Suprapubic skin (tissue), 4 donors: ENCODE measurements around the gene FUCA1. TPM values are rescaled to one million over a fixed set of nuclear protein-coding genes. Genes with fewer than 3 reads are reported as not detected.
"Not testable (repeated sequence)": the region's sequence is repeated elsewhere in the genome, so short reads cannot be mapped to it uniquely, and the experiment has no call there.

Experiments
- DNase-seq, 2 donors: peaks; one replicate each; pipeline ENCODE4 v3.0.0-alpha.2; 2019; ENCODE audit warnings: low spot score in 2 of 2
- H3K27ac ChIP-seq: fragments of 200-600 bp; sonication (generic); one replicate; pipeline ENCODE4 v1.5.1; 2019
- H3K27me3 ChIP-seq: fragments of 200-600 bp; sonication (generic); one replicate; pipeline ENCODE4 v1.5.1; 2019
- H3K36me3 ChIP-seq: fragments of 200-600 bp; sonication (generic); one replicate; pipeline ENCODE4 v1.5.1; 2019
- H3K4me1 ChIP-seq: fragments of 200-600 bp; sonication (generic); one replicate; pipeline ENCODE4 v1.5.1; 2019
- H3K4me3 ChIP-seq: fragments of 200-600 bp; sonication (generic); one replicate; pipeline ENCODE4 v1.5.1; 2019; ENCODE audit warnings: mild to moderate bottlenecking
- H3K9me3 ChIP-seq: fragments of 200-600 bp; sonication (generic); one replicate; pipeline ENCODE4 v1.5.1; 2019
- EP300 ChIP-seq: sonication (generic); formaldehyde crosslinking; IDR thresholded peaks from one replicate; pipeline ENCODE4 v1.6.1; 2017; ENCODE audit warnings: antibody characterized with exemption
- POLR2A ChIP-seq, 2 donors: fragments of 450-650 bp; IDR thresholded peaks; one replicate each; pipeline ENCODE4 v1.6.1; 2017; ENCODE audit warnings: antibody characterized with exemption in 2 of 2, mild to moderate bottlenecking in 2 of 2, moderate library complexity in 2 of 2
- POLR2AphosphoS5 ChIP-seq, 3 donors: sonication (generic); formaldehyde crosslinking; IDR thresholded peaks; one replicate each; pipeline ENCODE4 v1.6.1; 2017; ENCODE audit warnings: antibody characterized with exemption in 3 of 3
- WGBS: methylation state at CpG from one replicate; pipeline ENCODE4 v1.1.5; 2018; 5-methylcytosine and 5-hydroxymethylcytosine counted together
- total RNA-seq, 4 donors: library from RNA; depleted of rRNA; stranded (reverse); fragments of >200 nt; gene quantifications; one replicate each; pipeline ENCODE4 v1.1.0, GENCODE V29; 2016
- TF ChIP-seq, protein P1 (sequence below), 2 donors: fragments of 200-600 bp in 1 of 2; fragments of 450-650 bp in 1 of 2; sonication (generic) in 1 of 2; IDR thresholded peaks; one replicate each; pipeline ENCODE4 v1.5.1; 2016 to 2019; ENCODE audit warnings: antibody characterized with exemption in 2 of 2, mild to moderate bottlenecking in 1 of 2, moderate library complexity in 1 of 2

Gene FUCA1
- total RNA-seq, 4 donors from 2014 or later: 11.8 to 17.6 (median 13.8) TPM

DNA sequence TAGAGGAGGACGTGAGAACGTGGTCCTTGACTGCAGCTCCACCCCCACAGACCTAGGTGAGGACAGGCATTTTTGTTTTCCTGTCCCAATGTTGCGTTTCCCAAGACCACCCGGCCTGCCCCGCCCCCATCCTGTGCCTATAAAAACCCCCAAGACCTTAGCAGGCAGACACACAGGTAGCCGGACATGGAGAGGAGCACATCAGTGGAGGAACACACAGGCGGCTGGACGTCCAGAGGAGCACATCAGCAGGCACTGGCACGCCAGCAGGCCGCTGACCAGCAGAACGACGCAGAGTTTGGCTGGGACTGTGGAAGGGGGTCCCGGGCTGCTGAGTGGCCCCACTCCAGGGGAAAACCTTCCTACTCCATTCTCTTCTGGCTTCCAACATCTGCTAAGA lies 30.2 kb downstream of the FUCA1 start:
- no peaks in the 10 kb centered on the region for H3K9me3 ChIP-seq
- H3K27me3 ChIP-seq: peaks cover 6% of the 10 kb centered on the region
- peaks cover 10% of the 10 kb centered on the region for H3K4me1 ChIP-seq
- peak in 1 of 2 donors; percentile 62 for DNase-seq
- 18% methylated on average over 11 of the region's 13 CpGs for WGBS
- H3K4me3 ChIP-seq: peak overlapping the region; percentile 43
- H3K27ac ChIP-seq: no peak overlapping the region
- TF ChIP-seq EP300 (no peak), POLR2A (IDR thresholded peaks at IDR 0.05) (no peak), POLR2AphosphoS5 (IDR thresholded peaks at IDR 0.05) (no peak)
- TF ChIP-seq, protein P1, sequence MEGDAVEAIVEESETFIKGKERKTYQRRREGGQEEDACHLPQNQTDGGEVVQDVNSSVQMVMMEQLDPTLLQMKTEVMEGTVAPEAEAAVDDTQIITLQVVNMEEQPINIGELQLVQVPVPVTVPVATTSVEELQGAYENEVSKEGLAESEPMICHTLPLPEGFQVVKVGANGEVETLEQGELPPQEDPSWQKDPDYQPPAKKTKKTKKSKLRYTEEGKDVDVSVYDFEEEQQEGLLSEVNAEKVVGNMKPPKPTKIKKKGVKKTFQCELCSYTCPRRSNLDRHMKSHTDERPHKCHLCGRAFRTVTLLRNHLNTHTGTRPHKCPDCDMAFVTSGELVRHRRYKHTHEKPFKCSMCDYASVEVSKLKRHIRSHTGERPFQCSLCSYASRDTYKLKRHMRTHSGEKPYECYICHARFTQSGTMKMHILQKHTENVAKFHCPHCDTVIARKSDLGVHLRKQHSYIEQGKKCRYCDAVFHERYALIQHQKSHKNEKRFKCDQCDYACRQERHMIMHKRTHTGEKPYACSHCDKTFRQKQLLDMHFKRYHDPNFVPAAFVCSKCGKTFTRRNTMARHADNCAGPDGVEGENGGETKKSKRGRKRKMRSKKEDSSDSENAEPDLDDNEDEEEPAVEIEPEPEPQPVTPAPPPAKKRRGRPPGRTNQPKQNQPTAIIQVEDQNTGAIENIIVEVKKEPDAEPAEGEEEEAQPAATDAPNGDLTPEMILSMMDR (IDR thresholded peaks at IDR 0.05): no peak
- H3K36me3 ChIP-seq: no peaks in the 10 kb centered on the region

DNA sequence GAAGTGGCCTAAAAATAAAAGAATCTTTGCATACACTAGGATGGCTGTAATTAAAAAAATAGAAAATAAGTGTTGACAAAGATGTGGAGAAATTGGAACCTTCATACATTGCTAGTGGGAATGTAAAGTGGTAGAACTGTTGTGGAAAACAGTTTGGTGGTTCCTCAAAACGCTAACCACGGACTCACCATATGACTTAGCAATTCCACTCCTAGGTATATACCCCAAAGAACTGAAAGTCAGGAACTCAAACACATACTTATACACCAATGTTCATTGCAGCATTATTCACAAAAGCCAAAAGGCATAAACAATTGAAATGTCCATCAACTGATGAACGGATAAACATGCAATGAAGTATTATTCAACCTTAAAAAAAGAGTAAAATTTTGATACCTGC lies 32.1 kb downstream of the FUCA1 start:
- Histone ChIP-seq H3K27me3 (peaks cover 6% of the 10 kb centered on the region), H3K4me3 (no peak overlapping the region), H3K4me1 (peaks cover 10% of the 10 kb centered on the region), H3K36me3 (no peaks in the 10 kb centered on the region), H3K27ac (no peak overlapping the region), H3K9me3 (no peaks in the 10 kb centered on the region)
- TF ChIP-seq, protein P1 (IDR thresholded peaks at IDR 0.05): no peak
- no peak for TF ChIP-seq POLR2AphosphoS5 (IDR thresholded peaks at IDR 0.05)
- TF ChIP-seq POLR2A (IDR thresholded peaks at IDR 0.05): no peak
- no peak for TF ChIP-seq EP300
- 71% methylated on average over 3 of the region's 3 CpGs for WGBS
- DNase-seq: no peak

DNA sequence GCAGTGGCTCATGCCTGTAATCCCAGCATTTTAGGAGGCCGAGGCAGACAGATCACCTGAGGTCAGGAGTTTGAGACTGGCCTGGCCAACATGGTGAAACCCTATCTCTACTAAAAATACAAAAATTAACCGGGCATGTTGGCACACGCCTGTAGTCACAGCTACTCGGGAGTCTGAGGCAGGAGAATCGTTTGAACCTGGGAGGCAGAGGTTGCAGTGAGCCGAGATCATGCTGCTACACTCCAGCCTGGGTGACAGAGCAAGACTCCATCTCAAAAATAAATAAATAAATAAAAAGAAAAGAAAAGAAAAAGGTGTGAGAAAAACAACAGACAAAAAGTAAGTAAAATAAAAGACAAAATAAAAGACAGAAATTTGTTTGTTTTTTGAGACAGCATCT lies 33.9 kb downstream of the FUCA1 start:
- 63% methylated on average over 6 of the region's 6 CpGs for whole genome bisulfite sequencing
- H3K27me3 ChIP-seq, DNase-seq, H3K36me3 ChIP-seq, H3K27ac ChIP-seq, H3K4me3 ChIP-seq, H3K9me3 ChIP-seq: not testable (repeated sequence)
- H3K4me1 ChIP-seq: peaks cover 10% of the 10 kb centered on the region

DNA sequence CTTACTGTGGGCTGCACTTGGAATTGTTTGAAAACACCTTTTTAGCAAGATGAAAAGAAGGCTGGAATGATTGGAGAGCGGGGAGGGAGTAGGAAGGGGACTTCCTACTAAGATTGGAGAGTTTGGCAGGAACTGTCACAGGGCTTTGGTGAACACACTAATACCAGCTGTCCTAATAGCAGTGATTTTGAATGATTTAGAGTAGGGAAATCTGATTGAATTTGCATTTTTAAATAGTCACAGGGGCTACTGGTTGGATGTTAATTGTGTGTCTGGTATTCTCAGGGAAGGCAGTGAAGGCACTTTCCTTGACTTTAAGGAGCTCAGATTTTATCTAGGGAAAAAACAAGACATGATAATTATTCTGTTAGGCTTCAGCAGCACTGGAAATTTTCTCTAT lies 40.4 kb downstream of the FUCA1 start:
- H3K4me1 ChIP-seq: peaks cover 11% of the 10 kb centered on the region
- no peak for DNase-seq
- H3K36me3 ChIP-seq: no peaks in the 10 kb centered on the region
- TF ChIP-seq EP300: no peak
- TF ChIP-seq POLR2A (IDR thresholded peaks at IDR 0.05): no peak
- TF ChIP-seq POLR2AphosphoS5 (IDR thresholded peaks at IDR 0.05): no peak
- TF ChIP-seq, protein P1 (IDR thresholded peaks at IDR 0.05): no peak
- H3K9me3 ChIP-seq: no peaks in the 10 kb centered on the region
- 77% methylated on average over 1 of the region's 1 CpG for whole genome bisulfite sequencing
- no peak overlapping the region for H3K27ac ChIP-seq
- H3K27me3 ChIP-seq: no peaks in the 10 kb centered on the region
- H3K4me3 ChIP-seq: no peak overlapping the region

DNA sequence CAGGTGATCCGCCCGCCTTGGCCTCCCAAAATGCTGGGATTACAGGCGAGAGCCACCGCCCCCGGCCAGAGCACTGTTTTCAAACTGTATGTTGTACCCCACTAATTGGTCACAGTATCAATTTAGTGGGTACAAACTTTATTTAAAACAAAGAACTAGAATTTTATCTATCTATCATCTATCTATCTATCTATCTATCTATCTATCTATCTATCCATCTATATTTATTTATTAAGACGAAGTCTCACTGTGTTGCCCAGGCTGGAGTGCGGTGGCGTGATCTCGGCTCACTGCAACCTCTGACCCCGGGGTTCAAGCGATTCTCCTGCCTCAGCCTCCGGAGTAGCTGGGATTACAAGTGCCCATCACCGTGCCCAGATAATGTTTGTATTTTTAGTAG lies 41.5 kb downstream of the FUCA1 start:
- not testable (repeated sequence) for H3K27ac ChIP-seq, H3K4me3 ChIP-seq, H3K9me3 ChIP-seq, H3K27me3 ChIP-seq, H3K36me3 ChIP-seq, DNase-seq
- 97% methylated on average over 13 of the region's 13 CpGs for WGBS
- peaks cover 11% of the 10 kb centered on the region for H3K4me1 ChIP-seq

DNA sequence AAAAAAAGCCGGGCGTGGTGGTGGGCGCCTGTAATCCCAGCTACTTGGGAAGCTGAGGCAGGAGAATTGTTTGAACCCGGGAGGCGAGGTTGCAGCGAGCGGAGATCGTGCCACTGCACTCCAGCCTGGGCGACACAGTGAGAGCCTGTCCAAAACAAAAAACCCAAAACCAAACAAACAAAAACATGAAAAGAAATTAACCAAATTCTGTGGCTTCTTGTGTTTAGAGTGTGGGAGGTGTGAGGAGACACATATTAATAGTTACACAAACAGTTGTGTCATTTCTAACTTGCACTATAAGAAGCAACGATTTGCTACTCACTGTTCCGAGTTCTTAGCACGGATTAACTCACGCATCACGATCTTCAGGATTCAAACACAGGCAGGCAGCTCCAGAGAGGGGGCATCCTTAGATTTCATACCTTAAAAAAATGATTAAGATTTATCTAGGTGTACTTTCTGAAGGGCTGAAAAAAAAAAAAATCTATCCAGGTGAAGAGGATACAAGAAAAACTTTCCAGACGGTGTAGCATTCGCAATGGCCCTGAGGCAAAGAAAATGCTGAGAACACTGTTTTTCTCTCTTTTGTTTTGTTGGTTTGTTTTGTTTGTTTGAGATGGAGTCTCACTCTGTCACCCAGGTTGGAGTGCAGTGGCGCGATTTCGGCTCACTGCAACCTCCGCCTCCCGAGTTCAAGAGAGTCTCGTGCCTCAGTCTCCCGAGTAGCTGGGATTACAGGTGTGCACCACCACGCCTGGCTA lies 42.1 kb downstream of the FUCA1 start:
- no peaks in the 10 kb centered on the region for H3K9me3 ChIP-seq
- peaks cover 11% of the 10 kb centered on the region for H3K4me1 ChIP-seq
- 59% methylated on average over 23 of the region's 24 CpGs for WGBS
- H3K27me3 ChIP-seq: no peaks in the 10 kb centered on the region
- H3K36me3 ChIP-seq: no peaks in the 10 kb centered on the region
- no peak for DNase-seq
- peak overlapping the region; percentile 69 for H3K4me3 ChIP-seq
- TF ChIP-seq, protein P1 (IDR thresholded peaks at IDR 0.05): no peak
- TF ChIP-seq EP300: no peak
- TF ChIP-seq POLR2A (IDR thresholded peaks at IDR 0.05): no peak
- no peak for TF ChIP-seq POLR2AphosphoS5 (IDR thresholded peaks at IDR 0.05)
- no peak overlapping the region for H3K27ac ChIP-seq
